Esophagus (tissue), 2 donors: ENCODE measurements around the gene MC1R. TPM values are rescaled to one million over a fixed set of nuclear protein-coding genes. Genes with fewer than 3 reads are reported as not detected.

Experiments used
- H3K27ac ChIP-seq, 2 donors: one replicate each; pipeline ENCODE4 v1.5.1; 2013; ENCODE audit warnings: low read depth in 2 of 2, mild to moderate bottlenecking in 2 of 2, inconsistent platforms in 1 of 2, low read length in 1 of 2, moderate library complexity in 1 of 2
- H3K27me3 ChIP-seq, 2 donors: one replicate each; pipeline ENCODE4 v1.6.1; 2013; ENCODE audit warnings: low read length in 2 of 2, control low read depth in 1 of 2, mild to moderate bottlenecking in 1 of 2; ENCODE audit not compliant: insufficient read depth in 2 of 2, control insufficient read depth in 1 of 2
- H3K36me3 ChIP-seq, 2 donors: one replicate each; pipeline ENCODE4 v1.6.1; 2013; ENCODE audit warnings: low read length in 1 of 2; ENCODE audit not compliant: control insufficient read depth in 2 of 2, insufficient read depth in 2 of 2
- H3K4me1 ChIP-seq, 2 donors: one replicate each; pipeline ENCODE4 v1.6.1; 2013; ENCODE audit warnings: low read length in 1 of 2; ENCODE audit not compliant: control insufficient read depth in 2 of 2, insufficient read depth in 2 of 2
- H3K4me3 ChIP-seq, 2 donors: one replicate each; pipeline ENCODE4 v1.5.1; 2013; ENCODE audit warnings: low read length in 2 of 2, mild to moderate bottlenecking in 2 of 2, low read depth in 1 of 2, moderate library complexity in 1 of 2
- H3K9me3 ChIP-seq, 2 donors: one replicate each; pipeline ENCODE4 v1.6.1; 2013; ENCODE audit warnings: mild to moderate bottlenecking in 2 of 2, low read depth in 1 of 2, low read length in 1 of 2, moderate library complexity in 1 of 2; ENCODE audit not compliant: control insufficient read depth in 2 of 2, insufficient read depth in 1 of 2
- WGBS, 2 donors: extraction: QIAGEN DNeasy Blood & Tissue Kit; methylation state at CpG; one replicate each; pipeline ENCODE4 v1.1.7; 2013; 5-methylcytosine and 5-hydroxymethylcytosine counted together
- polyA plus RNA-seq, 2 donors: library from polyadenylated mRNA; stranded (reverse); fragments of 200-250 nt; gene quantifications; one replicate each; pipeline ENCODE4 v1.2.3, GENCODE V29; 2013
- donor health status: healthy with polysubstance abuse.
- donor health status: Bipolar disorder and iron deficiency.

MC1R gene
- polyA plus RNA-seq, 2 donors: 1.3 to 3.3 TPM

GRCh38 chr16:89955001-89955685 lies 36.5 kb downstream of the MC1R start:
- no peak overlapping the region for H3K4me3 ChIP-seq
- no peaks in the 10 kb centered on the region for H3K27me3 ChIP-seq
- WGBS, 2 donors: 89% methylated on average over 15 of the region's 15 CpGs
- H3K27ac ChIP-seq: no peak overlapping the region
- H3K36me3 ChIP-seq: peaks cover 0 to 22% of the 10 kb centered on the region in 2 donors
- no peaks in the 10 kb centered on the region for H3K9me3 ChIP-seq
- H3K4me1 ChIP-seq: peaks cover 0 to 6% of the 10 kb centered on the region in 2 donors

DNA sequence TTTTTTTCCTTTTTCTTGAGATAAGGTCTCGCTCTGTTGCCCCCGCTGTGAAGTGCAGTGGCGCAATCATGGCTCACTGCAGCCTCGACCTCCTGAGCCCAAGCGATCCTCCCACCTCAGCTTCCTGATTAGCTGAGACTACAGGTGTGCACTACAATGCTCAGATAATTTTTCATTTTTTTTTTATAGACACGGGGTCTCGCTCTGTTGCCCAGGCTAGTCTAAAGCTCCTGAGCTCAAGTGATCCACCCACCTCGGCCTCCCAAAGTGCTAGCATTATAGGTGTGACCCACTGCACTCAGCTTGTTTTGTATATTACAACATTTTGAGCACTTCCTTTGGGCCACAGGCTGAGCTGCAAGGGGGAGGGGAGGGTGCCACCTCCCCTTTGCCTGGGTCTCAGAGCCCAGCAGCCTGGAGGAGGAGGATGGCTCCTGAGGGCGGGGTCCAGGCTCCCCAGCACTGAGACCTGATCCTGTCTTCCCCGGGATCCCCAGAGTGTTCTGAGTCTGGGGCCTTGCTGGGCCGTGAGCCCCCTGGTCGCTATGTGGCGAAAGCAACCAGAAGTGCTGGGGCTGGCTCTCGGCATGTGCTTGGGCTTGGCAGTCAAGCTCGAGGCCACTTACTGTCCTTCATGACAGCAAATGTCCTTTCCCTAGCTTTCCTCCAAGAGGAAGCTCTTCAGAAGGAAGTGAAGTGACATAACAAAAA lies 38.0 kb downstream of the MC1R start:
- WGBS, 2 donors: 91 to 94% methylated on average over 15 of the region's 15 CpGs
- Histone ChIP-seq H3K9me3 (no peaks in the 10 kb centered on the region), H3K36me3 (peaks cover 0 to 34% of the 10 kb centered on the region in 2 donors), H3K4me3 (no peak overlapping the region), H3K4me1 (peaks cover 0 to 6% of the 10 kb centered on the region in 2 donors), H3K27me3 (no peaks in the 10 kb centered on the region), H3K27ac (no peak overlapping the region)

- no peak overlapping the region for H3K27ac ChIP-seq
- H3K27me3 ChIP-seq: no peaks in the 10 kb centered on the region
- no peaks in the 10 kb centered on the region for H3K9me3 ChIP-seq
- H3K4me1 ChIP-seq: peaks cover 0 to 3% of the 10 kb centered on the region in 2 donors
- peaks cover 0 to 37% of the 10 kb centered on the region in 2 donors for H3K36me3 ChIP-seq
- H3K4me3 ChIP-seq: no peak overlapping the region
- 88 to 96% methylated on average over 22 to 23 of the region's 23 CpGs for WGBS, 2 donors
Measured at GRCh38 chr16:89957216-89957785, 38.6 kb downstream of the MC1R start.

DNA sequence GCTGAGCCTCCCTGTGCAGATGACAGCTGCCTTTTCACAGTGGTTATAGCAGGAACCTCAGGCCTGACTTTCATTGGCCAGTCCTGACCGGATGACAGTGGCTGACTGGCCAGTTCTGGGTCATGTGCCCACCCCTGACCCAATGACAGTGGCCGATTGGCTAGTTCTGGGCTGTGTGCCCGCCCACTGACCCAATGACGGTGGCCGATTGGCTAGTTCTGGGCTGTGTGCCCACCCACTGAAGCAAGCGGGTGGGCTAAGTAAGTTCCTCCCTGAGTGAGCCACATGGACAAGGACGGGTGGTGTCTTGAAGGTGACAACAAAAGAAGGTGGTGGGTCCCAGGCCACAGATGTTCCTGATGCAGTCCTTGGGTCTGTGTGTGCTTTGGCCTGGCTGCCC lies 39.4 kb downstream of the MC1R start:
- Histone ChIP-seq H3K9me3 (no peaks in the 10 kb centered on the region), H3K27me3 (no peaks in the 10 kb centered on the region), H3K4me3 (no peak overlapping the region), H3K4me1 (peaks cover 0 to 3% of the 10 kb centered on the region in 2 donors), H3K27ac (no peak overlapping the region), H3K36me3 (peaks cover 0 to 40% of the 10 kb centered on the region in 2 donors)
- 91 to 94% methylated on average over 7 of the region's 7 CpGs for WGBS, 2 donors

- 97% methylated on average over 10 of the region's 10 CpGs for WGBS, 2 donors
Measured at GRCh38 chr16:89958596-89958995, 39.9 kb downstream of the MC1R start.

DNA sequence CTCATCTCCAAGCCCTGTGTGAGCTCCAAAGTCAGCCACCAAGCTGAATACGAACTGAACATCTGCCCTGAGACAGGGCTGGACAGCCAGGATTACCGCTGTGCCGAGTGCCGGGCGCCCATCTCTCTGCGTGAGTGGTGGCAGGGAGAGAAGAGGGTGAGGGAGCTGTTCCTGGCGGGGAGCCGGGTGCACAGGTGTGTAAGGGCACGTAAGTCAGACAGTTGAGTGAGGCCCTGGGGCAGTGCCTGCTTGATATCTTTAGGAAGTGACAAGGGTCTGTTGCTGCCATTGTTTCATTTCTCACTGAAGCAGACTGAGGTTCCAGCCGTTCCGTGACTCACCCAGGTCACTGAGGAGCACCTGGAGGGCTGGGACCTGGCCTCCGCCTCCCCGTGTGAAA lies 42.3 kb downstream of the MC1R start:
- Histone ChIP-seq H3K9me3 (no peaks in the 10 kb centered on the region), H3K36me3 (peaks cover 0 to 51% of the 10 kb centered on the region in 2 donors), H3K27me3 (no peaks in the 10 kb centered on the region), H3K27ac (no peak overlapping the region), H3K4me1 (no peaks in the 10 kb centered on the region), H3K4me3 (no peak overlapping the region)
- 81 to 89% methylated on average over 13 of the region's 13 CpGs for WGBS, 2 donors

More at GRCh38 chr16:89958596-89958995, 39.9 kb downstream of the MC1R start:
- H3K9me3 ChIP-seq: no peaks in the 10 kb centered on the region
- no peak overlapping the region for H3K4me3 ChIP-seq
- H3K27me3 ChIP-seq: no peaks in the 10 kb centered on the region
- no peaks in the 10 kb centered on the region for H3K4me1 ChIP-seq
- peaks cover 0 to 44% of the 10 kb centered on the region in 2 donors for H3K36me3 ChIP-seq
- no peak overlapping the region for H3K27ac ChIP-seq

DNA sequence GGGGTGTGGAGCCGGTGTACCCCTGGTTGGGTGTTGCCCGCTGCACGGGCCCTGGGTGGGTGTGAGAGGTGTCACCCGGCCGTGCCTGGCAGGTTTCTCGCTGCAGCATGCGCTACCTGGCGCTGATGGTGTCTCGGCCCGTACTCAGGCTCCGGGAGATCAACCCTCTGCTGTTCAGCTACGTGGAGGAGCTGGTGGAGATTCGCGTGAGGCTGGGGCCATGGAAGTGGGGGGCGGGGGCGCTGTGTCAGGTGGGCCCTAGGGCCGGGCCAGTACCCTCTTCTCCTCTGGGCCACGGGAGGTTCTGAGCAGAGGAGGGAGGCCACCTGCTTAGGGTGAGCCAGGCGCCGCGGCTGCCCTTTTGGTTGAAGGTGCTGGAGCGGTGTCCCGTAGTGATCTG lies 43.3 kb downstream of the MC1R start:
- H3K4me3 ChIP-seq: no peak overlapping the region
- peaks cover 0 to 53% of the 10 kb centered on the region in 2 donors for H3K36me3 ChIP-seq
- H3K27ac ChIP-seq: no peak overlapping the region
- H3K9me3 ChIP-seq: no peaks in the 10 kb centered on the region
- H3K4me1 ChIP-seq: no peaks in the 10 kb centered on the region
- H3K27me3 ChIP-seq: no peaks in the 10 kb centered on the region
- 90 to 94% methylated on average over 23 of the region's 23 CpGs for WGBS, 2 donors

- Histone ChIP-seq H3K27me3 (no peaks in the 10 kb centered on the region), H3K4me3 (no peak overlapping the region), H3K36me3 (peaks cover 0 to 47% of the 10 kb centered on the region in 2 donors), H3K9me3 (no peaks in the 10 kb centered on the region), H3K4me1 (no peaks in the 10 kb centered on the region), H3K27ac (no peak overlapping the region)
- WGBS, 2 donors: 84 to 85% methylated on average over 26 of the region's 26 CpGs
Measured at GRCh38 chr16:89962754-89963498, 44.3 kb downstream of the MC1R start.

- no peaks in the 10 kb centered on the region for H3K4me1 ChIP-seq
- no peaks in the 10 kb centered on the region for H3K9me3 ChIP-seq
- H3K4me3 ChIP-seq: no peak overlapping the region
- peaks cover 0 to 38% of the 10 kb centered on the region in 2 donors for H3K36me3 ChIP-seq
- 89 to 92% methylated on average over 25 of the region's 25 CpGs for WGBS, 2 donors
- no peaks in the 10 kb centered on the region for H3K27me3 ChIP-seq
- H3K27ac ChIP-seq: no peak overlapping the region
Measured at GRCh38 chr16:89964201-89964600, 45.5 kb downstream of the MC1R start.
